Urinary bladder (tissue), 4 donors: ENCODE data around the gene ZFAND6. TPM values are rescaled to one million over a fixed set of nuclear protein-coding genes. Genes with fewer than 3 reads are reported as not detected.

Source experiments
- DNase-seq: peaks from one replicate; pipeline ENCODE4 v3.0.0-alpha.2; 2015; ENCODE audit errors: extremely low spot score
- H3K27ac ChIP-seq: one replicate; pipeline ENCODE4 v1.5.1; 2013; ENCODE audit warnings: low read depth, mild to moderate bottlenecking, moderate library complexity
- H3K36me3 ChIP-seq: one replicate; pipeline ENCODE4 v1.6.1; 2013; ENCODE audit warnings: mild to moderate bottlenecking, moderate library complexity; ENCODE audit not compliant: insufficient read depth
- H3K4me1 ChIP-seq: one replicate; pipeline ENCODE4 v1.6.1; 2013; ENCODE audit warnings: mild to moderate bottlenecking, moderate library complexity; ENCODE audit not compliant: insufficient read depth
- H3K4me3 ChIP-seq: one replicate; pipeline ENCODE4 v1.5.1; 2013; ENCODE audit warnings: low read depth, low read length
- WGBS: extraction: QIAGEN DNeasy Blood & Tissue Kit; methylation state at CpG from one replicate; pipeline ENCODE4 v1.1.7; 2013; 5-methylcytosine and 5-hydroxymethylcytosine counted together
- polyA plus RNA-seq: library from polyadenylated mRNA; stranded (reverse); fragments of 200-250 nt; gene quantifications from one replicate; pipeline ENCODE4 v1.2.3, GENCODE V29; 2013
- total RNA-seq: library from RNA; depleted of rRNA; stranded (reverse); fragments of >200 nt; gene quantifications from one replicate; pipeline ENCODE4 v1.2.3, GENCODE V29; 2014
- donor health status: healthy with polysubstance abuse.
- donor health status: healthy.

The ZFAND6 gene
- total and polyA plus RNA-seq, 2 donors = 69.1 to 164 TPM

DNA sequence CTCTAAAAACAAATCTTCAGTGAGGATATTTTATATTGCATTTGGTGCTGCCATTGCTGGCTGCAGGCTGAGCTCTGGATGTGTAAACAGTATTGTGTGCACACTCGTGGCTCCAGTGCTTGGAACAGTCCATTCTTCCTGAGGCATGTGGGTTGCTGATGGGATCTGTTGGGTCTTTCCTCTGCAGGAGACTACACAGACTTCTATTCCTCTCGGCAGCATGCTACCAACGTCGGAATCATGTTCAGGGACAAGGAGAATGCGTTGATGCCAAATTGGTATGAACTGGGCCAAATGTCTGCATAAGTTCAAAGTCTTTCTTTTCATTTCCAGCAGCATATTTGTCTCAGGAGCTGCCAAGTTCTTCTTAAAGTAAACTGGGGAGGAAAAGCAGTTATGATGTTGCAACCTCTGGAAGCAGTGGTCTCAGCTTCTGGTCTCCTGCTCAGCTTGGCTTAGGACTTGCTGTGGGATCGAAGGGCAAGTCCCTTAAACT, 102.6 kb downstream of the ZFAND6 start:
- Histone ChIP-seq H3K27ac (no peak overlapping the region), H3K36me3 (no peaks in the 10 kb centered on the region), H3K4me1 (no peaks in the 10 kb centered on the region), H3K4me3 (no peak overlapping the region)
- WGBS = 41% methylated on average over 6 of the region's 6 CpGs
- DNase-seq = no peak

- 94% methylated on average over 5 of the region's 5 CpGs for WGBS
- no peak overlapping the region for H3K27ac ChIP-seq
- no peaks in the 10 kb centered on the region for H3K36me3 ChIP-seq
- H3K4me1 ChIP-seq = no peaks in the 10 kb centered on the region
- DNase-seq = no peak
- H3K4me3 ChIP-seq = no peak overlapping the region
These were observed 103.7 kb downstream of the ZFAND6 start for GRCh38 chr15:80163217-80163616.

DNA sequence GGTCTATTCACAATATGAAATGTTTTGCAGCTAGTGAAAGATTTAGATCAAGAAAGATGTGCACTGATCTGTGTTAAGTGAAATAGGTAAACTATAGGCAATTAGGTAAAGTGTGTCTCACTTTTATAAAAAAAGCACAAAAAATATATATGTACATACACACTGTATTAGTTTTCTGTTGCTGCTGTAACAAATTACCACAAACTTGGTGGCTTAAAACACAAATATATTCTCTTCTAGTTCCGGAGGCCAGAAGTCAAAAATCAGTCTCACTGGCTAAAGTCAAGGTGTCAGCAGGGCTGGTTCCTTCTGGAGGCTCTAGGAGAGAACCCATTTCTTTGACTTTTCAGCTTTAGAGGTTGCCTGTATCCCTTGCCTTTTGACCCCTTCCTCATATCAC, 104.4 kb downstream of the ZFAND6 start:
- H3K27ac ChIP-seq = no peak overlapping the region
- 95% methylated on average over 1 of the region's 1 CpG for WGBS
- no peak for DNase-seq
- no peaks in the 10 kb centered on the region for H3K36me3 ChIP-seq
- H3K4me3 ChIP-seq = no peak overlapping the region
- no peaks in the 10 kb centered on the region for H3K4me1 ChIP-seq

GRCh38 chr15:80167936-80168335, 108.5 kb downstream of the ZFAND6 start:
- Histone ChIP-seq H3K4me3 (no peak overlapping the region), H3K27ac (no peak overlapping the region), H3K36me3 (no peaks in the 10 kb centered on the region), H3K4me1 (no peaks in the 10 kb centered on the region)
- 92% methylated on average over 8 of the region's 8 CpGs for WGBS
- DNase-seq = no peak

DNA sequence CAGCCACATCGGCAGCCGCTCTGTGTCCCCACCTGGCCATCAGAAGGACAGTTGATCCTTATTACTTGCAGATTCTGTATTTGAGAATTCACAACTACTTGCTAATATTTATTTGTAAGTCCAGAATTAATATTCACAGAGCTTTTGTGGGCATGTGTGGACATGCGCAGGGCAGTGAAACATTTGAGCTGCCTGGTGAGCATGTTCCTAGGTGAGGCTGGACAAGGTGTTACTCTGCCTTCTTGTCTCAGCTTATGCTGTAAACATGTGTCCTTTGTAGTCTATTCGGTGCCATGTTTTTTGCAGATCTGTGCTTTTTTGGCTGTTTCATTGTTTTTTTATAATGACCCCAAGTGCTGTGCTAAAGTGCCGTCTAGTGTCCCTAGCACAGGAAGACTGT, 108.9 kb downstream of the ZFAND6 start:
- WGBS = 85% methylated on average over 5 of the region's 5 CpGs
- Histone ChIP-seq H3K4me3 (no peak overlapping the region), H3K27ac (no peak overlapping the region), H3K4me1 (no peaks in the 10 kb centered on the region), H3K36me3 (no peaks in the 10 kb centered on the region)
- DNase-seq = no peak

DNA sequence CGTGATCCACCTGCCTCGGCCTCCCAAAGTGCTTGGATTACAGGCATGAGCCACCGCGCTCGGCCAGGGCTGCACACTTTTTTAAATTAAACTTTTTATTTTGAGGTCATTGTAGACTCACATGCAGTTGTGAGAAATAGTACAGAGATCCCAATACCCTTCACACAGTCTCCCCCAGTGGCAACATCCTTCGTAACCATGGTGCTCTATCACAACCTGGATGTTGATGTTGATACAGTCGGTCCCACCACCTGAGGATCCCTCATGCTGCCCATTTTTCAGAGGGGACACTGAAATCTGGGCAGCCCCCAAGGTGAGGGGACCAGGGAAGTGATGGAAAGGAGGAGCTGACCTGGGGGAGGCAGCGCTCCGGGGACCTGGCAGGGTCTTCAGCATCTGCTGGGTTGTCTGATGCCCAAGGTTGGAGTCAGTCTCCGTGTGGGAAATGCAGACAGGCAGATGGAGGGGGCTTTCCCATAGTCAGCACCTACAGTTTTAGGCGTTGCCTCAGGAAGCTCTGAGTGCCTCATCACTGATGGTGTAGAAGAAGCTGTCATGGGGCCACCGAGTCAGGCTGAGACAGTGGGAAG, 110.4 kb downstream of the ZFAND6 start:
- 96% methylated on average over 12 of the region's 12 CpGs for WGBS
- Histone ChIP-seq H3K36me3 (no peaks in the 10 kb centered on the region), H3K27ac (no peak overlapping the region), H3K4me1 (no peaks in the 10 kb centered on the region), H3K4me3 (no peak overlapping the region)
- no peak for DNase-seq

- DNase-seq = no peak
- H3K4me1 ChIP-seq = no peaks in the 10 kb centered on the region
- 95% methylated on average over 2 of the region's 2 CpGs for WGBS
- no peak overlapping the region for H3K27ac ChIP-seq
- no peaks in the 10 kb centered on the region for H3K36me3 ChIP-seq
- H3K4me3 ChIP-seq = no peak overlapping the region
These were observed 111.1 kb downstream of the ZFAND6 start for GRCh38 chr15:80170596-80170995.

DNA sequence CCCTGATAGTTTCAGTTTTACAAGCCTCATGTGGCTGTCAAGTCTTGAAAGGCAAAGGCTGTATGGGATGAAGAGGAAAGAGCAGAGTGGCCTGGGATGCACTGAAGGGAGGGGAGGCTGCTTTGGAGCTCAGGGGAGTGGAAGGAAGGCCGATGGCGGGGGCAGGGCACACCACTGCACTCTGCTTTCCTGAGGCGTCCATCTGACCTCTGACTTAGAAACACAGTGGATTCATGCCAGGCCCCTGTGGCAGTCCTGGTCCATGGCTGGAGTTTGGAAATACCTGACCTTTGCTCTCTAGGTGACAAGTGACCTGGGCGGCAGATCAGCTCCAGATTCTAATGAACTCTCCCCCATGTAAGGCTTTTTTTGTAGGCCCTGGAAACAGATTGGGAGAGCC, 112.3 kb downstream of the ZFAND6 start:
- H3K4me3 ChIP-seq = no peak overlapping the region
- 79% methylated on average over 4 of the region's 4 CpGs for WGBS
- H3K36me3 ChIP-seq = no peaks in the 10 kb centered on the region
- no peaks in the 10 kb centered on the region for H3K4me1 ChIP-seq
- DNase-seq = no peak
- H3K27ac ChIP-seq = no peak overlapping the region

DNA sequence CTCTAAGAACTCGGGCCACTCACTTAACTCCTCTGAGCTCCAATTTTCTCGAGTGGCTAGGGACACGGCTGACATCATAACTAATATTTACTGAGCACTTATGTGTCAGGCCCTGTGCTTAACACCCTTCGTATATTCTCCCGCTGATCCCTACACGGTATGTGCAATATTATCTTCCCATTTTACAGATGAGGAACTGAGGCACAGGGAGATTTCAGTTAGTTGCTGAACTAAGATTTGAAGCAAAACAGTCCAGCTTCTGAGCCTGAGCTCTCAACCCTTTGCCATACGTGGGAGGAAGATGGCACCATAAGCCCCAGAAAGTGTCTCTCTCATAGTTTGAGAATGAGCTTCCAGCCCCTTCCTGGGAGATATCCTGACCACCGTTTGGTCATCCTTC, 112.9 kb downstream of the ZFAND6 start:
- 80% methylated on average over 8 of the region's 8 CpGs for WGBS
- H3K27ac ChIP-seq = no peak overlapping the region
- no peaks in the 10 kb centered on the region for H3K36me3 ChIP-seq
- DNase-seq = no peak
- no peaks in the 10 kb centered on the region for H3K4me1 ChIP-seq
- H3K4me3 ChIP-seq = no peak overlapping the region

- Histone ChIP-seq H3K4me3 (no peak overlapping the region), H3K27ac (no peak overlapping the region), H3K36me3 (no peaks in the 10 kb centered on the region), H3K4me1 (no peaks in the 10 kb centered on the region)
- WGBS = 74% methylated on average over 10 of the region's 10 CpGs
- DNase-seq = no peak
These were observed 113.7 kb downstream of the ZFAND6 start for GRCh38 chr15:80173022-80173759.

GRCh38 chr15:80174017-80174746, 114.7 kb downstream of the ZFAND6 start:
- no peak for DNase-seq
- 81% methylated on average over 11 of the region's 11 CpGs for WGBS
- Histone ChIP-seq H3K4me3 (no peak overlapping the region), H3K27ac (no peak overlapping the region), H3K36me3 (no peaks in the 10 kb centered on the region), H3K4me1 (no peaks in the 10 kb centered on the region)

DNA sequence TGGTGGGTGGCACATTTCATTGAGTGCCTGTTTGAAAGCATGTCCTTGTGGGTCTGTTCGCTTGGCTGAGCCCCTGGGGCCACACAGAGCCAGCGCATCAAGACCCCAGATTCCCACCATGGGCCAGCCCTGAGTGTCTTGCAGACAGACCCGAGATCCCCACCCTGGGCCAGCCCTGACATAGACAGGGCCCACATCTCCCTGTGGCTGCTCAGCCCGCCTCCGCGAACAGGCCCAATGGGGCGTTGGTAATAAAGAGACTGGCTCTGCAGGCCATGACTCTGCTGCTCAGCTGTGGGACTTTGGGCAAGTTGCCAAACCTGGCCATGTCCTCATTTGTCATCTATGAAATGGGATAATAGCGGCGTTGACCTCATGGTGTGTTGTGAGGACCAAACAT, 116.0 kb downstream of the ZFAND6 start:
- no peak overlapping the region for H3K4me3 ChIP-seq
- 95% methylated on average over 9 of the region's 9 CpGs for WGBS
- H3K4me1 ChIP-seq = no peaks in the 10 kb centered on the region
- no peaks in the 10 kb centered on the region for H3K36me3 ChIP-seq
- no peak overlapping the region for H3K27ac ChIP-seq
- DNase-seq = no peak

DNA sequence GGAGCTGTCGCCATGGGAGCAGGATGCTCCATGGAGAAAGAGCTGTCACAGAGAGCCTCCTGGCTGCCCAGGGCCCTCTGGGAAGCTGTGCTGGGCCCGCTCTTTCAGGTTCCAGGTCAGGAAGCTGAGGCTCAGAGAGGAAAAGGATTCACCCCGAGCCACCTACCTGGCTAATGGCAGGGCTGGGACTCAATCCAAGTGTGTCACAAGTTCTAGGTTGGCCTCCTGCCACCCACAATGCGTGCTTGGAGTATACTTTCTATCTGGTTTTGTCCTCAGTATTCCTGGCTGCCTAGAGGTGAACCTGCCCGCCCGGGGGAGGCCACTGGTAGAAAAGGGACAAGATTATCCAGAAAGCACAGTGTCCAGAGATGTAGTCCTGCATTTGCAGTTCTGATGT, 117.0 kb downstream of the ZFAND6 start:
- Histone ChIP-seq H3K27ac (no peak overlapping the region), H3K36me3 (no peaks in the 10 kb centered on the region), H3K4me1 (no peaks in the 10 kb centered on the region), H3K4me3 (no peak overlapping the region)
- WGBS = 74% methylated on average over 6 of the region's 6 CpGs
- DNase-seq = no peak

DNA sequence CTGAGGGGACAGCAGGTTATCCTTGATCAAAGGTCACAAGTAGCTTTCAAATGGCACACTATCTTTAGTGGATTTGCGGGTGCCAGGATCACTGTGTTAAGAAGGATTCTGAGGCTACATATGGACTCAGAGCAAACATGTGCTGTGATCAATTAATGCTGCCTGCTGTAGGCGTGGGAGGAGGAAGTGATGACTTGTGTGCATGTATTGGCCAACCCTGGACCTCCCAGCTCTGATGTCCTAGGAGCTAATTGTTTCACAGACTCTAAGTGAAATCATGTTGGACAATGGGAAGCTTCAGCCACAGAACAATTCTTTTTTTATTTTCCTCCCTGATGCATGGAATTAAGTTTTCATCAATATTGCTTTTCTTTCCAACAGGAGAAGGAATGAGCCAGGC, 117.7 kb downstream of the ZFAND6 start:
- no peak for DNase-seq
- H3K4me1 ChIP-seq = no peaks in the 10 kb centered on the region
- WGBS = 92% methylated on average over 2 of the region's 2 CpGs
- no peak overlapping the region for H3K4me3 ChIP-seq
- no peak overlapping the region for H3K27ac ChIP-seq
- H3K36me3 ChIP-seq = no peaks in the 10 kb centered on the region
